Neutrophil (primary cell): ENCODE results near the gene GALNT17.

Source experiments
- H3K27ac ChIP-seq: fragments of 200-600 bp; sonication (generic); 2 replicates; pipeline ENCODE4 v1.5.1; 2016; ENCODE audit warnings: mild to moderate bottlenecking, moderate library complexity
- H3K27me3 ChIP-seq: fragments of 200-600 bp; sonication (generic); 2 replicates; pipeline ENCODE4 v1.6.0; 2016; ENCODE audit warnings: mild to moderate bottlenecking
- H3K36me3 ChIP-seq: fragments of 200-600 bp; sonication (generic); 2 replicates; pipeline ENCODE4 v1.5.1; 2017
- H3K4me1 ChIP-seq, 2 experiments: fragments of 200-600 bp in 1 of 2; sonication (generic) in 1 of 2; 1 replicate in 1 of 2; 2 replicates in 1 of 2; pipeline versions ENCODE4 v1.5.1 to v1.6.1; 2013 to 2016; ENCODE audit warnings: low read depth in 1 of 2, low read length in 1 of 2, mild to moderate bottlenecking in 1 of 2, moderate library complexity in 1 of 2; ENCODE audit not compliant: control insufficient read depth in 1 of 2, insufficient read depth in 1 of 2
- H3K4me3 ChIP-seq, 2 experiments: fragments of 200-600 bp in 1 of 2; sonication (generic) in 1 of 2; 1 replicate in 1 of 2; 2 replicates in 1 of 2; pipeline ENCODE4 v1.5.1; 2013 to 2016; ENCODE audit warnings: low read depth in 1 of 2, low read length in 1 of 2, mild to moderate bottlenecking in 1 of 2, moderate library complexity in 1 of 2
- H3K9me3 ChIP-seq: fragments of 200-600 bp; sonication (generic); 2 replicates; pipeline ENCODE4 v1.5.1; 2016
- TF ChIP-seq, protein P1 (sequence below): fragments of 200-600 bp; sonication (generic); IDR thresholded peaks from 2 replicates; pipeline ENCODE4 v1.5.1; 2016; ENCODE audit warnings: antibody characterized with exemption

GALNT17 gene

DNA sequence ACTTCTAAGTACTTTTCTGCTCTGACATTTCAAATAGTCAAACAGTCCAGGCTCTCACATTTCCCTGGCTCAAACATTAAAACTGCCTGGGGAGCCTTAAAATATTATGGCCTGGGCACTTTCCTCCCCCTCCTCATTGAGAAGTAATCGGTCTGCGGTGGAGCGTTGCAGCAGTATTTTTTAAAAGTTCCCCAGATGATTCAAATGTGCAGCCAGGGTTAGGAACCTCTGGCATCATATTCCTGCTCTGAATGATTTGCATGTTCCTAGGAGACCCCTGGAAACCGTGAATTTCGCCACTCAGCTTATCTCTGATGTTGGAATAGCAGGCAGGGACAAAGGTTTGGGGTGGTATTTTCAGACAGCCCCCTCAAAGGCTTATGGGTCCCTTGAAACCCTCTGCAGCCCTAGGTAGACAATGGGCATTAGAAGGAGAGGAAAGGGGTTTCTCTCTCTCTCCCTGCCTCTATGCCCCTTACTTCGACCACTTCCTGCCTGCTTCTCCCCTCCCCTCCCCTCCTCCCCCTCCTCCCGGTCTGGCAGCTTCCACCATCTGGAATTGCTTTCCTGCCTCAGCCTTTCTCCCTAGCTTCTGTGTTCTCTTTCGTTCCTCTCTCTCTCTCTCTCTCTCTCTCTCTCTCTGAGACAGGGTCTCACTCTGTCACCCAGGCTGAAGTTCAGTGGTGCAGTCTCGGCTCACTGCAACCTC is 622.2 kb downstream of the GALNT17 start:
- TF ChIP-seq, protein P1, sequence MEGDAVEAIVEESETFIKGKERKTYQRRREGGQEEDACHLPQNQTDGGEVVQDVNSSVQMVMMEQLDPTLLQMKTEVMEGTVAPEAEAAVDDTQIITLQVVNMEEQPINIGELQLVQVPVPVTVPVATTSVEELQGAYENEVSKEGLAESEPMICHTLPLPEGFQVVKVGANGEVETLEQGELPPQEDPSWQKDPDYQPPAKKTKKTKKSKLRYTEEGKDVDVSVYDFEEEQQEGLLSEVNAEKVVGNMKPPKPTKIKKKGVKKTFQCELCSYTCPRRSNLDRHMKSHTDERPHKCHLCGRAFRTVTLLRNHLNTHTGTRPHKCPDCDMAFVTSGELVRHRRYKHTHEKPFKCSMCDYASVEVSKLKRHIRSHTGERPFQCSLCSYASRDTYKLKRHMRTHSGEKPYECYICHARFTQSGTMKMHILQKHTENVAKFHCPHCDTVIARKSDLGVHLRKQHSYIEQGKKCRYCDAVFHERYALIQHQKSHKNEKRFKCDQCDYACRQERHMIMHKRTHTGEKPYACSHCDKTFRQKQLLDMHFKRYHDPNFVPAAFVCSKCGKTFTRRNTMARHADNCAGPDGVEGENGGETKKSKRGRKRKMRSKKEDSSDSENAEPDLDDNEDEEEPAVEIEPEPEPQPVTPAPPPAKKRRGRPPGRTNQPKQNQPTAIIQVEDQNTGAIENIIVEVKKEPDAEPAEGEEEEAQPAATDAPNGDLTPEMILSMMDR: no peak
- no peaks in the 10 kb centered on the region for H3K4me1 ChIP-seq

DNA sequence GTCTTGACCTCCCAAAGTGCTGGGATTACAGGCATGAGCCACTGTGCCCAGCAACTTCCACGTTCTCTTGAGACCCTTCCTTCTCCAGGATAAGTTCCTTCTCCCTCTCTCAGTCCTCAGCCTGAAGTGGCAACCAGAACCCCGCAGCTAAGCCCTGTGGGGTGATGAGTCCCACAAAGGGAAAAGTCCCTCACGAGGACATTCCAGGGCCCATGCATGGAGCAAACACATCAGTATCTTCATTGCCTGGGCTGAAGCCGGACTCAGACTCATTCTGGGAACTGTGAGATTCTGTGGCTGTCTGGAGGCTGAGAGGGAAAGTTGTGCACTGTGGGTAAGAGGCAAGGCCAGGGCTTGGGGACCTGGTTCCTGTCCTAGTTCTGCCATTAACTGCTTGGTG is 622.9 kb downstream of the GALNT17 start:
- Histone ChIP-seq H3K9me3 (no peaks in the 10 kb centered on the region), H3K4me1 (no peaks in the 10 kb centered on the region), H3K4me3 (no peak overlapping the region), H3K27me3 (peaks cover 16% of the 10 kb centered on the region), H3K27ac (no peak overlapping the region), H3K36me3 (no peaks in the 10 kb centered on the region)
- TF ChIP-seq, protein P1: no peak

More for the DNA sequence above, 622.2 kb downstream of the GALNT17 start:
- Histone ChIP-seq H3K27me3 (peaks cover 16% of the 10 kb centered on the region), H3K4me3 (no peak overlapping the region), H3K36me3 (no peaks in the 10 kb centered on the region), H3K27ac (no peak overlapping the region), H3K9me3 (no peaks in the 10 kb centered on the region)

DNA sequence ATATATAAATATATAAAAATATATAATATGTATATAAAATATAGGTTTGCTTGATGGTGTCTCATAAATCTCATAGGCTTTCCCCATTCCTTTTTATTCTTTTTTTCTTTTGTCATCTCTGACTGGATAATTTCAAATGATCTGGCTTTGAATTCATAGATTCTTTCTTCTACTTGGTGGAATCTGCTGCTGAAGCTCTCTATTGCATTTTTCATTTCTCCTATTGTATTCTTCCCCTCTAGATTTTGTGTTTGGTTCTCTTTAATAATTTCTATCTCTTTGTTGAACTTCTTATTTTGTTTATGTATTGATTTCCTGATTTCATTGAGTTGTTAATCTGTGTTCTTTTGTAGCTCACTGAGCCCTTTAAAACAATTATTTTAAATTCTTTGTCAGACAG is 629.4 kb downstream of the GALNT17 start:
- Histone ChIP-seq H3K9me3 (no peaks in the 10 kb centered on the region), H3K27ac (no peak overlapping the region), H3K27me3 (no peaks in the 10 kb centered on the region), H3K4me1 (no peaks in the 10 kb centered on the region), H3K36me3 (no peaks in the 10 kb centered on the region), H3K4me3 (no peak overlapping the region)
- TF ChIP-seq, protein P1: no peak
